GM06990 (cell line): Measurements from ENCODE around the gene SLX9.

Experiments
- DNase-seq: peaks from one replicate; pipeline ENCODE4 v3.0.0-alpha.2; 2011; ENCODE audit not compliant: insufficient read length; ENCODE audit errors: extremely low read depth
- H3K27me3 ChIP-seq: replicated peaks from 2 replicates; pipeline ENCODE4 v1.6.0; 2011; ENCODE audit warnings: low read length; ENCODE audit not compliant: control insufficient read depth, insufficient read depth
- H3K36me3 ChIP-seq: 2 replicates; pipeline ENCODE4 v1.5.1; 2011; ENCODE audit warnings: low read length; ENCODE audit not compliant: control insufficient read depth, insufficient read depth
- H3K4me3 ChIP-seq: replicated peaks from 2 replicates; pipeline ENCODE4 v1.5.1; 2011; ENCODE audit warnings: low read depth, mild to moderate bottlenecking, control low read depth, low read length
- CTCF ChIP-seq: IDR thresholded peaks from 2 replicates; pipeline ENCODE4 v1.5.1; 2011; ENCODE audit warnings: low read length, control low read depth, mild to moderate bottlenecking, inconsistent platforms; ENCODE audit not compliant: insufficient read depth, poor library complexity, severe bottlenecking

The SLX9 gene

DNA sequence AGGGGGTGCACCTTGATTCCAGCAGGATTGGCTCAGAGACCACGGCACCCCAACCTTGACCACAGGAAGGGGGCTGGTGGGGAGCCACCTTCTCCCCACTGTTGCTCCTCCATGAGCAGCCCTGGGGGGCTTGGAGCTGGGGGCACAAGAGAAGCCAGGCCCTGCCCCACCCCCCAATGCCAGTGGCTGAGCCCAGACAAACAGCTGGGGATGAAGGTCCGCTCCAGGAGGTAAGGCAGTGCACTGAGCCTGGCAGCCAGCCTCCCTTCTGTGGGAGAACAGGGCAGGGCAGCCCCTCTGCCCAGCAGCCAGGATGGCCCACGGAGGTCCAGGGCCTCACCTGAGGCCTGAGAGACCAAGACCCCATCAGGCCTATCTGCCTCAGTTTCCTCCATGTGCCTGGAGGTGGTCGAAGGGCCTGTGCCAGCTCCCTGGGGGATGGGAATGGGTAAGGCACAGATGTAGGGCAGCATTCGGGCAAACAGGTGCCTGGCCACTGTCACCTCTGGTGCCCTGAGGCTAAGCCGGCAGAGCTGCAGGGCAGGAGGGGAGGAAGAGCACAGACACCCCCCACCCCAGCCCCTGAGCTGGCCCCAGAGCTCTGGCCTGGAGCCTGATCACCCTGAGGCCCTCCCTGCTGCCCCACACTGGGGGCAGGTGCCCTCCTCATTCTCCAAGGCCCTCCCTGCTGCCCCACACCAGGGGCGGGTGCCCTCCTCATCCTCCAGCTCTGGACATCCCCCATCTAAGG, 26.2 kb upstream of the SLX9 start:
- Histone ChIP-seq H3K4me3 (no peak overlapping the region; the same call in 1 of the 2 replicates), H3K36me3 (peaks cover 13% of the 10 kb centered on the region)

DNA sequence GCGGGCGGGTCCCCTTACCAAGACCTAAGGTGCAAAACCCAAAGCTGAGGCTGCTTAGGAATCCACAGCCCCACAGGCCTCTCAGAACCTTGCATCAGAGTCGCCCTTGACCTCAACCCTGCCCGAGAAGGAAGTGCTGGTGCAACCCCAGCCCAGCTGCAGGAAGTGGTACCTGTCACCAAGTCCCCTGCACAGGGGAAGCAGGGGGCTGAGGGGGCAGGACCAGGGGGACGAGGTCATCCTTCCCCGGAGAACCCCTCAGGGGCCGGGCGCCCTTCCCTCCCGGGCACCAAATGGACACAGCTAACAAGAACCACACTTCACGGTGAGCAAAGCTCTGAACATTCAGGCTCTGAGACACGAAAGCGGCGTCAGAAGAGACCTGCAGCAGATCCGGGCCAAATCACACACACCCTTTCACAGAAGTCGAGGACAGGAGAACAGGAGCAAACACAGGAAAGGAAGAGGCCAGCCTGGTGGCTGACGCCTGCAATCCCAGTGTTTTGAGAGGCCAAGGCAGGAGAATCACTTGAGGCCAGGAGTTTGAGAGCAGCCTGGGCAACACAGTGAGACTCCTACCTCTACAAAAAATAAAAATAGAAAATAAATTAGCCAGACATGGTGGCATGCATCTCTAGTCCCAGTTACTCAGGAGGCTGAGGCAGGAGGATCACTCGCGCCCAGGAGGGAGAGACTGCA, 25.5 kb upstream of the SLX9 start:
- H3K36me3 ChIP-seq: peaks cover 8% of the 10 kb centered on the region
- no peaks in the 10 kb centered on the region for H3K27me3 ChIP-seq
- DNase-seq: peak; percentile 52
- peak overlapping the region; percentile 24 for H3K4me3 ChIP-seq
- no peak for TF ChIP-seq CTCF

More for the DNA sequence above, 26.2 kb upstream of the SLX9 start:
- H3K27me3 ChIP-seq: no peaks in the 10 kb centered on the region
- TF ChIP-seq CTCF: no peak
- DNase-seq: no peak

GRCh38 chr21:44916965-44917364, 22.9 kb upstream of the SLX9 start:
- H3K27me3 ChIP-seq: no peaks in the 10 kb centered on the region
- H3K36me3 ChIP-seq: peaks cover 3% of the 10 kb centered on the region; the same call in 1 of the 2 replicates
- TF ChIP-seq CTCF: no peak
- H3K4me3 ChIP-seq: no peak overlapping the region
- DNase-seq: no peak

DNA sequence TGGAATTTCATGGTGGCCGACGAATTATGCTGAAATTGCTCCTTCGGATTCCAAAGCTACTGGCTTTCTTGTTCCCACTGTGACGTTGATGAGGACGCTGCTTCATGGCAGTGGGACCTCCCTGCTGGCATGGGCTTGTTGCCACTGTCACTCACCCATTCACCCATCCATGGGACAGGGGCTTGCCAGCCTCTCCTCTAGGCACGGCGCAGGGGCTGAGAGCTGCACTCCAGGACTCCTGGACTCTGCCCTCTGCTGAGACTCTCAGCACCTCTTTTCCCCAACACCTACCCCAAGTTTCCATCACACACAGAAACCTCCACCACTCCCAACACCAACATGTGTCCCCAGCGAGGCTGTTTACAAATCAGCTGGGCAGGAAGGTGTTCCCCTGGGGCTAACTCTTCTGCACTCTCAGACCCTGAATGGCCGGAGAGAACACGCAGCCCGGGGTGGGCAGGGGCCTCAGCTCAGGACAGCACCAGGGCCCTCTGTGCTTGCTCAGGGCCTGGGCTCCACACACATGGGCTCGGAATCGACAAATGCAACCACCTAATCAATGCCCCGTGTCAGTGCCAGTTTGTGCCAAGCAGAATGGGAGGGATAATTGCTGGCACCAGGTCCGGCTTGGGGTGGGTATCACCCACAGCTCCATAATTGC, 22.3 kb upstream of the SLX9 start:
- H3K4me3 ChIP-seq: no peak overlapping the region
- peaks cover 3% of the 10 kb centered on the region; the same call in 1 of the 2 replicates for H3K36me3 ChIP-seq
- DNase-seq: no peak
- no peaks in the 10 kb centered on the region for H3K27me3 ChIP-seq
- TF ChIP-seq CTCF: no peak

DNA sequence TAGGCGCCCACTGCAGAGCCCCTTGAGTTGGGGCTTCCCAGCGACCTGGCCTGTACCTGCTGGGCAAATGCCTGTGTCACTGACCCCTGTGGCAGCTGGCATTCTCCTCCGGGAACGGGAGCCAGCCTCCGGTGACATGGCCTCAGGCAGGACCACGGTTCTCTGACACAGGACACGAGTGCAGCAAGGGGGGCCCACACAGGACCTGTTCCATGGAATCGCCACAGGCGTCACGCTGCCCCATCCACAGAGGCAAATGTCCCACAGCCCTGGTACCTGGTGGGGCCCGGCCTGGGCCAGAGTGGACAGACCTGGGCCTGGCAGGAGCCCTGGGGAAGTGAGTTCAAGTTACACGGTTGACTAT, 21.7 kb upstream of the SLX9 start:
- H3K36me3 ChIP-seq: peaks cover 3% of the 10 kb centered on the region; the same call in 1 of the 2 replicates
- H3K4me3 ChIP-seq: no peak overlapping the region
- TF ChIP-seq CTCF: no peak
- DNase-seq: no peak
- no peaks in the 10 kb centered on the region for H3K27me3 ChIP-seq
